Activated CD8-positive, alpha-beta memory T cell treated with anti-CD3 and anti-CD28 coated beads, Interleukin-2, amount 50 U/mL, for 1 hour (primary cell): Measurements from ENCODE around the gene EFHD2.

Experiments used
- DNase-seq: peaks from one replicate; pipeline ENCODE4 v3.0.0-alpha.2; 2020; ENCODE audit errors: extremely low read depth

Gene EFHD2

DNA sequence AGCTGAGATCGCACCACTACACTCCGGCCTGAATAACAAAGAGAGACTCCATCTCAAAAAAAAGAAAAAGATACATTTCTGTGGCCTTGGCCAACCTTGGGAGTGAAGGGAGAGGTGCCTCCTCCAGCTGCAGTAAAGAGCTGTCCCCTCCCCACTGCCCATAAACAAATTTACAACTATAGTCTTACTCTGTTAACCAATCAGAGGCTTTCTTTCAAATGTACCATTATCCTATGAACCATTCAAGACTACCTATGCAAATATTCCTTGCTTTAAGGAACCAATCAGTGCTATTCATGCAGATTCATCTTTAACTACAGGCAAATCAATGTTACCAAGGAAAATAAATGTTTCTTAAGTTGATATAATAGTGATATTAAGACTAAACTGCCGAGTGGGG, 67.2 kb downstream of the EFHD2 start:
- no peak for DNase-seq

DNA sequence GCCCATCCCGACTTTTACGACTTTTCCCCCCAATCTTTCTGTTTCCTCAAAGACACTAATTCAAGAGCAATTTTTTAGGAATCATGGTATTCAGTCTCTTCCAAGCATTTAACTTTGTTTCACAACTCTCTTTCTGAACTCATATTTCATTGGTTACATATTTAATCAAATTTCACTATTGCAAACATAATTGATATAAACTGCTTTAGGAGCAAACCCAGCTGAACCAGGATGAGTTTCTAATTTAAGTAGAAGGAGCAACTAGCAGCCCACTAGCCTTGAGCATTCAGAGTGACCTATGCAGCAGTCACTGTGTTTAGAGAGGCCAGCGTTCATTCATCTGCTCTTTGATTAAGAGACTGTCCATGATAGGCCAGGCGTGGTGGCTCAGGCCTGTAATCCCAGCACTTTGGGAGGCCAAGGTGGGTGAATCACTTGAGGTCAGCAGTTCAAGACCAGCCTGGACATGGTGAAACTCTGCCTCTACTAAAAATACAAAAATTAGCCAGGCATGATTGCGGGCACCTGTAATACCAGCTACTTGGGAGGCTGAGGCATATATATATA, 68.0 kb downstream of the EFHD2 start:
- no peak for DNase-seq
